HL-60 (cell line): ENCODE results near the gene MPST.

ENCODE experiments used
- GABPA ChIP-seq: IDR thresholded peaks from 2 replicates; pipeline ENCODE4 v1.6.1; 2012; ENCODE audit warnings: low read depth
- POLR2AphosphoS5 ChIP-seq: IDR thresholded peaks from 2 replicates; pipeline ENCODE4 v1.6.1; 2012; ENCODE audit warnings: low read depth
- TF ChIP-seq, protein P1 (sequence below): IDR thresholded peaks from one replicate; pipeline ENCODE4 v1.5.1; 2011; ENCODE audit warnings: low read length, control low read depth, inconsistent platforms; ENCODE audit not compliant: insufficient read depth

DNA sequence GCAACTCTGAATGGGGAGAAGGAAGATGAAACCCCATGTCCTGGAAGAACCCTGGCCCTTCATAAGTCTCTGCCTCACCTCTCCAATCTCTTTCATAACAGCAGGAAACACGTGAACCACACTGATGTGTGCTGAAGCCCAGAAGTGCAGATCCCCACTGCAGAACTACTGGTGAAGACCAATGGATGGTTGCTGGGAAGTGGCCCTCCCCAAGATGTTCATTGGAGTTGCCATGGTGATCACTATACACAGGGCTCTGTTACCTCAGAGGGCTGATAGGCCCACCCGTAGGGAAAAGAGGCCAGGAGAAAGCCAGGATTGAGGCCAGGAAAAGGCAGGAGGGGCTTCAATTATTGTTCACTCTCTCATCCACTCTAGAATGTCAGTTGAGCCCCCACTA is 11.9 kb upstream of the MPST start:
- TF ChIP-seq, protein P1, sequence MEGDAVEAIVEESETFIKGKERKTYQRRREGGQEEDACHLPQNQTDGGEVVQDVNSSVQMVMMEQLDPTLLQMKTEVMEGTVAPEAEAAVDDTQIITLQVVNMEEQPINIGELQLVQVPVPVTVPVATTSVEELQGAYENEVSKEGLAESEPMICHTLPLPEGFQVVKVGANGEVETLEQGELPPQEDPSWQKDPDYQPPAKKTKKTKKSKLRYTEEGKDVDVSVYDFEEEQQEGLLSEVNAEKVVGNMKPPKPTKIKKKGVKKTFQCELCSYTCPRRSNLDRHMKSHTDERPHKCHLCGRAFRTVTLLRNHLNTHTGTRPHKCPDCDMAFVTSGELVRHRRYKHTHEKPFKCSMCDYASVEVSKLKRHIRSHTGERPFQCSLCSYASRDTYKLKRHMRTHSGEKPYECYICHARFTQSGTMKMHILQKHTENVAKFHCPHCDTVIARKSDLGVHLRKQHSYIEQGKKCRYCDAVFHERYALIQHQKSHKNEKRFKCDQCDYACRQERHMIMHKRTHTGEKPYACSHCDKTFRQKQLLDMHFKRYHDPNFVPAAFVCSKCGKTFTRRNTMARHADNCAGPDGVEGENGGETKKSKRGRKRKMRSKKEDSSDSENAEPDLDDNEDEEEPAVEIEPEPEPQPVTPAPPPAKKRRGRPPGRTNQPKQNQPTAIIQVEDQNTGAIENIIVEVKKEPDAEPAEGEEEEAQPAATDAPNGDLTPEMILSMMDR: no peak
- TF ChIP-seq POLR2AphosphoS5 (no peak), GABPA (no peak)
